A549 treated with CORT108297 at 1 μM for 4 hours (cell line): ENCODE measurements around the gene SLC27A3. TPM values are rescaled to one million over a fixed set of nuclear protein-coding genes. Genes with fewer than 3 reads are reported as not detected.

Source experiments
- total RNA-seq: library from RNA; stranded (reverse); fragments of 200-300 nt; extraction: Qiagen RNA extraction; gene quantifications from 5 replicates; pipeline ENCODE4 v1.2.3, GENCODE V29; 2022

SLC27A3 gene
- 0.73 to 2.4 TPM (median 1.3 TPM) in 5 replicates for total RNA-seq

DNA sequence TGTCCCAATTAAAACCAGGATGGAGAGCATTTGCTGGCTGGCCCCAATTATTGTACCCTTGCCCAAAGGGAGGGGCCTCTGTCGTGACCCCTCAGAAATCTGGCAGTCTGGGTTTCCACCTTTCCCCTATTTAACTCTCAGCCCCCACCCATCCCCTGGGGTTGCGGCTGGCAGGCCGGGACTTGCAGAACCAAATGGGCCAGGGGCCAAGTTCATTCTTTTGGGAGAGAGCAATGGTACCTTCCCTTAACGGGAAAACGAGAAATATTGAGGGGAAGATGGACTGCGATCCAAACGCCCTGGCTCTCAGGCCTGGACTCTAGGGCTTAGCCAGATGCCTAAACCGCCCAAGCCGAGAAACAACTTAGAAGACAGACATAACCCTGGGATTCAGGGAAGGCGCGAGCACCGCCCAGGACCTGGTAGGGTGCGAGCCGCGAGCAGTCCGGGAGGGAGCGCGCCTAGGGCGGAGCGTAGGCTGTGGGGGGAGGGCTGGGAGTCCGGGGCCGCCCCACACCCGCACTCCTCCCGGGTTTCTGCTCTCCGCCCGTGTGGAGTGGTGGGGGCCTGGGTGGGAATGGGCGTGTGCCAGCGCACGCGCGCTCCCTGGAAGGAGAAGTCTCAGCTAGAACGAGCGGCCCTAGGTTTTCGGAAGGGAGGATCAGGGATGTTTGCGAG lies at the start of gene SLC27A3:
TSS of gene SLC27A3 (plus strand) at position 628 of the 678 bp plus-strand sequence. CDS start 91 bp downstream, outside the sequence.

DNA sequence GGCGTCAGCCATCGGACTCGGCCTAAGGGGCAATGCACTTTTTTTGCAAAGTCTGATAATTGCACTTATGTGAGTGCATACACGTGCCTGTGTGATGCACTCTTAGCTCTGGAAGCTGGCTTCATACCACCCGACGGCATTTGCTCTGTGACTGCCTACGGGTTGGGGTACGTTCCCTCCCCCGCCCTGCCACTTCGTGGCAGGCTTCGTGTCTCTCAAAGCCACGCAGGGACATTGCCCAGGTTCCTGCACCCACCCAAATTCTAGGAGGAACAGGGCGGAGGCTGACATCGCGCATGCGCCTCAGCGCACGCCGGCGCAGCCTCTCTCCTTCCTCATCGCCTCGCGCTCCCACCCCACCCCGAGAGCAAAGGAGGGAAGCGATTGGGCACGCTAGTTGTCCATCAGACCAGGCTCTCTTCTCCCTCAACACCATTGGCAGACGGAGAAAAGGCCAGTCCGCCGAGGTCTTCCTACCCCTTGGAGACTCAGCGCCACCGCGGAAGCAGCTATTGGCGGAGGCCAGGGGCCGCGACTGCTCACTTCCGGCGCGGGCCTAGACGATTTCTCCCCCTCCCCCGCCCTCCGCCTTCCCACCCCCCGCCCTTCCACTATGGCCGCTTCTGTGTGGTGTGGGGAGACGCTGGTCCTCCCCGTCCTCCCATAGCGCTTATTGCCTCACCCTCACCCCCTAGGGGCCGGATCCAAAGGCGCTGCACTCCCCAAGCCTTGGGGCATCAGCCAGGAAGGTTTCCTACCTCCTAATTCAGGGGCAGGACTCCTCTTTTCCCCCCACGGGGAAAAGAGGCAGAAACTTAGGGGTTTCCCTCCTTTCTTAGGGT lies 47.5 kb upstream of the SLC27A3 start, which contains the start of gene INTS3:
TSS of gene INTS3 (plus strand) at position 588 of the 842 bp plus-strand sequence. CDS start 585 bp downstream, outside the sequence.

Other genes with a start within 250 kb of the SLC27A3 start
- gene S100A6, start 239.4 kb upstream of the SLC27A3 start, total RNA-seq = 3,058 to 3,788 TPM (median 3,444 TPM) in 5 replicates
- 0.70 to 1.1 TPM (median 0.81 TPM) in 5 replicates for gene S100A5, start 234.5 kb upstream of the SLC27A3 start, total RNA-seq
- gene S100A4, start 229.6 kb upstream of the SLC27A3 start, total RNA-seq = 1,610 to 1,903 TPM (median 1,713 TPM) in 5 replicates
- gene S100A3, start 226.1 kb upstream of the SLC27A3 start, total RNA-seq = 93.8 to 105 TPM (median 100 TPM) in 5 replicates
- gene S100A2, start 209.6 kb upstream of the SLC27A3 start, total RNA-seq = 16.0 to 29.8 TPM (median 24.0 TPM) in 5 replicates
- 447 to 522 TPM (median 509 TPM) in 5 replicates for gene S100A16, start 162.3 kb upstream of the SLC27A3 start, total RNA-seq
- gene S100A14, start 159.1 kb upstream of the SLC27A3 start, total RNA-seq = 0.30 to 0.71 TPM (median 0.40 TPM) in 5 replicates
- gene S100A13, start 147.9 kb upstream of the SLC27A3 start, total RNA-seq = 153 to 182 TPM (median 174 TPM) in 5 replicates
- 0.38 to 0.74 TPM (median 0.61 TPM) in 5 replicates for gene S100A1, start 147.0 kb upstream of the SLC27A3 start, total RNA-seq
- 68.7 to 85.0 TPM (median 79.2 TPM) in 5 replicates for gene CHTOP, start 141.3 kb upstream of the SLC27A3 start, total RNA-seq
- 54.1 to 63.4 TPM (median 57.4 TPM) in 5 replicates for gene SNAPIN, start 116.7 kb upstream of the SLC27A3 start, total RNA-seq
- 260 to 295 TPM (median 261 TPM) in 5 replicates for gene ILF2, start 104.4 kb upstream of the SLC27A3 start, total RNA-seq
- gene NPR1, start 96.7 kb upstream of the SLC27A3 start, total RNA-seq = 0.82 to 1.1 TPM (median 1.0 TPM) in 5 replicates
- gene INTS3, start 47.4 kb upstream of the SLC27A3 start, total RNA-seq = 18.9 to 20.5 TPM (median 20.3 TPM) in 5 replicates
- gene GATAD2B, start 147.6 kb downstream of the SLC27A3 start, total RNA-seq = 6.9 to 10.1 TPM (median 8.6 TPM) in 5 replicates
- 22.9 to 40.4 TPM (median 38.6 TPM) in 5 replicates for gene DENND4B, start 171.3 kb downstream of the SLC27A3 start, total RNA-seq
- gene CRTC2, start 183.2 kb downstream of the SLC27A3 start, total RNA-seq = 30.6 to 45.7 TPM (median 41.6 TPM) in 5 replicates
- 151 to 169 TPM (median 166 TPM) in 5 replicates for gene SLC39A1, start 188.1 kb downstream of the SLC27A3 start, total RNA-seq
- 8.5 to 12.4 TPM (median 10.3 TPM) in 5 replicates for gene CREB3L4, start 192.5 kb downstream of the SLC27A3 start, total RNA-seq
- gene JTB, start 202.3 kb downstream of the SLC27A3 start, total RNA-seq = 109 to 169 TPM (median 154 TPM) in 5 replicates
- 131 to 153 TPM (median 132 TPM) in 5 replicates for gene RAB13, start 210.9 kb downstream of the SLC27A3 start, total RNA-seq
- 4,150 to 7,755 TPM (median 4,460 TPM) in 5 replicates for gene RPS27, start 215.4 kb downstream of the SLC27A3 start, total RNA-seq